ENCODE results near the gene GLRA3.
A peak's percentile ranks its signal among the peaks of the same experiment; 100 is the strongest.
"Not testable (repeated sequence)": the region's sequence is repeated elsewhere in the genome, so short reads cannot be mapped to it uniquely, and the experiment has no call there.

GLRA3 gene

GRCh38 chr4:174810834-174811233, 18.2 kb downstream of the GLRA3 start:
- no peak for DNase-seq (ENCODE audit: low read depth, low spot score)

GRCh38 chr4:174808836-174809235, 20.2 kb downstream of the GLRA3 start:
- DNase-seq (ENCODE audit: low read depth, low spot score): no peak

- no peak for DNase-seq (ENCODE audit: low read depth, low spot score)
These were observed 20.9 kb downstream of the GLRA3 start for GRCh38 chr4:174808119-174808518.

- DNase-seq (ENCODE audit: low read depth, low spot score): no peak
These were observed 23.3 kb downstream of the GLRA3 start for GRCh38 chr4:174805746-174806145.

- DNase-seq (ENCODE audit: low read depth, low spot score): no peak
These were observed 34.4 kb downstream of the GLRA3 start for GRCh38 chr4:174794543-174795094.

GRCh38 chr4:174789657-174790056, 39.4 kb downstream of the GLRA3 start:
- no peak for DNase-seq (ENCODE audit: low read depth, low spot score)

- DNase-seq (ENCODE audit: low read depth, low spot score): not testable (repeated sequence)
These were observed 50.6 kb downstream of the GLRA3 start for GRCh38 chr4:174778274-174778986.

- no peak for DNase-seq (ENCODE audit: low read depth, low spot score)
These were observed 53.7 kb downstream of the GLRA3 start for GRCh38 chr4:174775366-174775765.

GRCh38 chr4:174764105-174764729, 64.8 kb downstream of the GLRA3 start:
- DNase-seq (ENCODE audit: low read depth, low spot score): no peak

- no peak for DNase-seq (ENCODE audit: low read depth, low spot score)
These were observed 65.5 kb downstream of the GLRA3 start for GRCh38 chr4:174763454-174764104.

GRCh38 chr4:174761451-174761850, 67.6 kb downstream of the GLRA3 start:
- DNase-seq (ENCODE audit: low read depth, low spot score): no peak

GRCh38 chr4:174757736-174758135, 71.3 kb downstream of the GLRA3 start:
- peak; percentile 12 for DNase-seq (ENCODE audit: low read depth, low spot score)

GRCh38 chr4:174753021-174753420, 76.0 kb downstream of the GLRA3 start:
- no peak for DNase-seq (ENCODE audit: low read depth, low spot score)

GRCh38 chr4:174752026-174752425, 77.0 kb downstream of the GLRA3 start:
- DNase-seq (ENCODE audit: low read depth, low spot score): no peak

GRCh38 chr4:174749091-174749490, 80.0 kb downstream of the GLRA3 start:
- no peak for DNase-seq (ENCODE audit: low read depth, low spot score)

- no peak for DNase-seq (ENCODE audit: low read depth, low spot score)
These were observed 82.3 kb downstream of the GLRA3 start for GRCh38 chr4:174746710-174747109.

- no peak for DNase-seq (ENCODE audit: low read depth, low spot score)
These were observed 86.5 kb downstream of the GLRA3 start for GRCh38 chr4:174742561-174742960.

GRCh38 chr4:174739576-174739975, 89.5 kb downstream of the GLRA3 start:
- no peak for DNase-seq (ENCODE audit: low read depth, low spot score)

GRCh38 chr4:174734181-174734580, 94.9 kb downstream of the GLRA3 start:
- no peak for DNase-seq (ENCODE audit: low read depth, low spot score)

- no peak for DNase-seq (ENCODE audit: low read depth, low spot score)
These were observed 111.2 kb downstream of the GLRA3 start for GRCh38 chr4:174717828-174718227.

GRCh38 chr4:174716986-174717770, 111.9 kb downstream of the GLRA3 start:
- no peak for DNase-seq (ENCODE audit: low read depth, low spot score)
